BE2C (cell line): ENCODE measurements around the gene CPNE8.
A peak's percentile ranks its signal among the peaks of the same experiment; 100 is the strongest.

ENCODE experiments used
- DNase-seq: peaks from one replicate; pipeline ENCODE4 v3.0.0-alpha.2; 2020
- H3K27me3 ChIP-seq: fragments of 250-450 bp; sonication (Bioruptor Pico); 2 replicates; pipeline ENCODE4 v1.5.1; 2020; ENCODE audit warnings: mild to moderate bottlenecking
- H3K36me3 ChIP-seq: fragments of 250-450 bp; sonication (Bioruptor Pico); 2 replicates; pipeline ENCODE4 v1.5.1; 2020; ENCODE audit warnings: mild to moderate bottlenecking
- H3K4me1 ChIP-seq: fragments of 250-450 bp; sonication (Bioruptor Pico); 2 replicates; pipeline ENCODE4 v1.5.1; 2020
- H3K4me3 ChIP-seq: 2 replicates; pipeline ENCODE4 v1.5.1; 2011; ENCODE audit warnings: low read depth, low read length
- H3K9me3 ChIP-seq: fragments of 250-450 bp; sonication (Bioruptor Pico); 2 replicates; pipeline ENCODE4 v1.5.1; 2020
- CTCF ChIP-seq: IDR thresholded peaks from 2 replicates; pipeline ENCODE4 v1.5.1; 2012; ENCODE audit warnings: mild to moderate bottlenecking, low read depth, low read length

The CPNE8 gene

DNA sequence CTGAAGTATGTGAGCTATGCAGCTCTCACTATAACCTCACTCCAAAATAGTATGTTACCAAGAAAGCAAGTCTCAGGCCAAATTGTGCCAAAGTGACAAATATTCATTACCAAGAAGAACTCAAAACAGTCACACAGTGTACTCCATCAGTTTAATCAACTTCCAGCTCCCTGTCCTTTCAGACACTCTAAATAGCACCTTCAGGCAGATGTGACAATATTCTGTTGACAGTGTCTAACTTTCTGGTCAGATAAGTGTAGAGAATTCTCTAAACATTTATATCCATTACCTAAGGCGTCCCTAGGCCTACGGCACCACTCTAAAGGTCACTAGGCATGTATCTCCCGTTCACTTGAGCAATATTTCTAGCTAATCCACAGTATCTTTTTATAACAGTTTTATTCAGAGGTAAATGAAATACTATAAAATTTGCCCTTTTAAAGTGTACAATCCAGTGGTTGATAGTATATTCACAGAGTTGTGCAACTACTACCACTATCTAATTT is 21.7 kb downstream of the CPNE8 start:
- Histone ChIP-seq H3K9me3 (no peaks in the 10 kb centered on the region), H3K27me3 (no peaks in the 10 kb centered on the region), H3K36me3 (peaks cover 10% of the 10 kb centered on the region), H3K4me3 (no peak overlapping the region), H3K4me1 (peaks cover 26% of the 10 kb centered on the region)
- no peak for TF ChIP-seq CTCF
- DNase-seq, result no peak

GRCh38 chr12:38880288-38880687 is 25.1 kb downstream of the CPNE8 start:
- peaks cover 26% of the 10 kb centered on the region for H3K4me1 ChIP-seq
- H3K9me3 ChIP-seq, result no peaks in the 10 kb centered on the region
- no peaks in the 10 kb centered on the region for H3K27me3 ChIP-seq
- TF ChIP-seq CTCF, result no peak
- peaks cover 3% of the 10 kb centered on the region; the same call in 1 of the 2 replicates for H3K36me3 ChIP-seq
- DNase-seq, result no peak
- 0 out of 2 replicates have a peak overlapping the region, but pooled peaks have one; percentile 14 for H3K4me3 ChIP-seq

DNA sequence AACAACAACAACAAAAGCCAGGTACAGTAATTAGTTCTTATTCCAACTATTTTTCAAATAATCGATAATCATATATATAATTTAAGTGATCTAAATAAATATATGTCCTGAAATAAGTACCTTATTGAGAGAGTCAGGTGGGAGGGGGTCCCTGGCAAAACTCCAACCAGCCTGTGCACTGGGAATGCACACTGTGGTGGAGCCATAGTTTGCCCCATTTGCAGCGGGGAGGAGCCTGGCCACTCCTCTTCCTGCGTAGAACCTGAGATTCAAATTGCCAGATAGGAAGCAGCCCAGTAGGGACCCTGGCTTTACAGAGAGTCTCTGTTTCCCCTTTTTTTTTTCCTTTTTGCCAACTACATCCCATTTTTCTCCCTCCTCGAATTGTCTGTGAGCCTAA is 26.4 kb downstream of the CPNE8 start:
- H3K9me3 ChIP-seq, result no peaks in the 10 kb centered on the region
- H3K4me3 ChIP-seq, result no peak overlapping the region
- DNase-seq, result peak; percentile 51
- no peaks in the 10 kb centered on the region for H3K27me3 ChIP-seq
- H3K36me3 ChIP-seq, result peaks cover 3% of the 10 kb centered on the region; the same call in 1 of the 2 replicates
- no peak for TF ChIP-seq CTCF
- peaks cover 32% of the 10 kb centered on the region for H3K4me1 ChIP-seq

DNA sequence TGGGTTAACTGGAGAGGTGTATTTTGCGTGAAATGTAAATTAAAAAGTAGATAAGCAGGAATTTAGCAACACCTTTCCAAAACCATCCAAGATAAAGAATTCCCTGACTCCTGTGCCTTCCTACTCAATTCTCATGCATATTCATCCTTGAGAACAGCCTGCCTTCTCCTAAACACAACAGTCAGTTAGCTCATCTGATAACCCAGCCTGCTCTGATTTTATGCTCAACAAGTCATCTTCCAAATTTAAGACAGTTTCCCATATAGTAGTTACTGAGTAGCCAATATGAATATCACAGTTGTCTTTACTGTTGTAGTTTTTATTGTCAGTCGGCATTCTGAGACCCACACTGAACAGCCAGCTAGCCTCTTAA is 27.1 kb downstream of the CPNE8 start:
- Histone ChIP-seq H3K4me1 (peaks cover 32% of the 10 kb centered on the region), H3K9me3 (no peaks in the 10 kb centered on the region), H3K4me3 (no peak overlapping the region), H3K27me3 (no peaks in the 10 kb centered on the region), H3K36me3 (peaks cover 3% of the 10 kb centered on the region; the same call in 1 of the 2 replicates)
- no peak for TF ChIP-seq CTCF
- DNase-seq, result no peak

GRCh38 chr12:38875586-38876228 is 29.7 kb downstream of the CPNE8 start:
- no peak for TF ChIP-seq CTCF

GRCh38 chr12:38872561-38872960 is 32.8 kb downstream of the CPNE8 start:
- DNase-seq, result no peak
- peaks cover 25% of the 10 kb centered on the region for H3K4me1 ChIP-seq
- H3K27me3 ChIP-seq, result no peaks in the 10 kb centered on the region
- H3K9me3 ChIP-seq, result no peaks in the 10 kb centered on the region
- no peak for TF ChIP-seq CTCF
- H3K4me3 ChIP-seq, result no peak overlapping the region
- peaks cover 19% of the 10 kb centered on the region for H3K36me3 ChIP-seq

More at GRCh38 chr12:38875586-38876228, 29.7 kb downstream of the CPNE8 start:
- Histone ChIP-seq H3K4me1 (peaks cover 44% of the 10 kb centered on the region), H3K36me3 (peaks cover 14% of the 10 kb centered on the region), H3K27me3 (no peaks in the 10 kb centered on the region), H3K9me3 (no peaks in the 10 kb centered on the region), H3K4me3 (peak overlapping the region; percentile 16)
- DNase-seq, result peak; percentile 26
